ENCODE measurements around the gene PCBP3.

The PCBP3 gene

GRCh38 chr21:45835301-45836267 lies 192.1 kb downstream of the PCBP3 start:
- Histone ChIP-seq H3K4me1 (peaks cover 12 to 74% (median 53%) of the 10 kb centered on the region in 10 experiments), H3K9me3 (replicated peaks in 1 of 11) (peaks cover 28 to 49% (median 40%) of the 10 kb centered on the region in 11 experiments), H4K20me1 (peaks cover 0 to 44% (median 0%) of the 10 kb centered on the region in 11 experiments; a peak in 6 of 22 replicates), H3K36me3 (peaks cover 0 to 35% (median 19%) of the 10 kb centered on the region in 11 experiments; a peak in 17 of 22 replicates), H3K27me3 (no peaks in the 10 kb centered on the region), H3K27ac (peak overlapping the region in 9 of 11 experiments; percentile 9 to 85 (median 42); a peak in 13 of 22 replicates), H3K4me3 (no peak overlapping the region), H3K4me2 (peak overlapping the region; percentile 44 to 80 (median 66)), H3K9ac (peak overlapping the region in 8 of 11 experiments; percentile 5 to 63 (median 40); a peak in 11 of 22 replicates)
- no peak for TF ChIP-seq Cebpa-rat (IDR thresholded peaks at IDR 0.05)

DNA sequence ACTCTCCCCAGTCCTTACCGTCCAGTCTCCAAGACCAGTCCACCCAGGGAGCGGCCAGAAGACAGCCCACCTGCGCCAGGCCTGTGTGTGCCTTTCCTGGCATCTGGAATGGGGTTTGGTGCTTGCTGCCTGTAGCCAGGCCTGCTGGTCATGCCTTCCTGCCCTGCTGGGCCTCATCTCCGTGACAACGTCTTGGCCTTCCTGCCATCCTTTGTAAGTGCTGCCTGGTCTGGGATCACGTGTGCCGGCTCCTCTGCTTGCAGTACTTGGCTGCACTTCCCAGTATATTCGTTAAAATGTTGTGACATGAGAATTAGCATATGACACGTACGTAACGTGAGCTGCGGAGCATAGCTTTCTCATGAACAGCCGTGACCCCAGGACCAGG lies 192.7 kb downstream of the PCBP3 start:
- H3K9ac ChIP-seq, result peak overlapping the region in 4 of 11 experiments; percentile 9 to 56 (median 40); a peak in 5 of 22 replicates
- no peak for TF ChIP-seq Cebpa-rat (IDR thresholded peaks at IDR 0.05)
- H4K20me1 ChIP-seq, result peaks cover 0 to 44% (median 0%) of the 10 kb centered on the region in 11 experiments; a peak in 6 of 22 replicates
- peak overlapping the region; percentile 44 to 80 (median 66); a peak in 20 of 22 replicates for H3K4me2 ChIP-seq
- peaks cover 12 to 69% (median 50%) of the 10 kb centered on the region in 10 experiments for H3K4me1 ChIP-seq
- H3K36me3 ChIP-seq, result peaks cover 4 to 40% (median 24%) of the 10 kb centered on the region in 11 experiments; a peak in 17 of 22 replicates
- H3K27me3 ChIP-seq, result no peaks in the 10 kb centered on the region
- H3K4me3 ChIP-seq, result no peak overlapping the region
- peaks cover 35 to 50% (median 46%) of the 10 kb centered on the region in 11 experiments for H3K9me3 ChIP-seq (replicated peaks in 1 of 11)
- H3K27ac ChIP-seq, result peak overlapping the region in 7 of 11 experiments; percentile 24 to 85 (median 57); a peak in 11 of 22 replicates

DNA sequence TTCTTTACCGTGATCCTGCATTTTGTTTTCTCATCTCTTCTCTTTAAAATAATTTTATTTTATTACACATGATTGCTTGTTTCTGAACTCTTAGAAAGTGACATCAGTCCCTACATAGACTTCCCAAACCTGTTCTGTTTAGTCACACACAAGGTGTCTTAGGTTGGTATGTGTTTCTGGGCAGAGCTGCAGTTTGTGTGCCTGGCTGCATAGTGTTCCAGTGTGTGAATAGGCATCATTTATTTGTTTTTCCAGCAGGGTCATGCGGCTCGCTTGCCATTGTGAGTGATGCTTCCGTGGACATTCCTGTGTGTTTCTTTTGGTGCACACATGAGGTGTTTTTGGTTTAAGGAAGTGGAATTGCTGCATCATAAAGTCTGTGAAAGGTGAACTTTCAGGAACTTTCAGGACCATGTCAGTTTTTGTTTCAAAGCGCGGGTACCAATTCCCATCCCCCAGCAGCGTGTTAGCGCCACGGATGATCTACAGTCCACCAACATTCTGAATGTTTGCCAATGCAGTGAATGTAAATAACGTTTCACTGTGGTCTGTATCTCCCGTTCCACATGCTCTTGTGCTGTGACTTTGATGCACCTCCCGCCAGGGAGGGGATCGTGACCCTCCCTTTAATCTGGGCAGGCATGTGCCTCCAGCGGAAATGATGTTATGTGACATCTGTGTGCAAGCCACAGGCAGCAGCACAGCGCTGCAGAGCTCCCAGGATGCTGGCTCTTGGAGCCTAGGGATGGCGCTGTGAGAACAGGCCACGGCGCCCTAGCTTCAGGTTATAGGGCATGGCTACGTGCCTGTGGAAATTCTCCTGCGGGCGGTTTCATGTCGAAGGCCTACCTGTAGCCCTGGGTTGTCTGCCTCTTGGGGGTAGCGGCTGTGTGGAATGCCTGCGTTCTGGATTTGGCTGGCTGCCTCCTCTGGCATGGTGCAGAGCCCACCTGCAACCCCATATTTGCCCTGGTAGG lies 193.5 kb downstream of the PCBP3 start:
- H3K4me3 ChIP-seq, result no peak overlapping the region
- peak overlapping the region in 9 of 11 experiments; percentile 19 to 80 (median 56); a peak in 16 of 22 replicates for H3K4me2 ChIP-seq
- TF ChIP-seq Cebpa-rat (IDR thresholded peaks at IDR 0.05), result no peak
- peaks cover 34 to 50% (median 46%) of the 10 kb centered on the region in 11 experiments for H3K9me3 ChIP-seq (replicated peaks in 1 of 11)
- no peak overlapping the region for H3K9ac ChIP-seq
- peaks cover 4 to 35% (median 21%) of the 10 kb centered on the region in 11 experiments; a peak in 17 of 22 replicates for H3K36me3 ChIP-seq
- H4K20me1 ChIP-seq, result peaks cover 0 to 48% (median 0%) of the 10 kb centered on the region in 11 experiments; a peak in 6 of 22 replicates
- peaks cover 12 to 62% (median 47%) of the 10 kb centered on the region in 10 experiments for H3K4me1 ChIP-seq
- H3K27ac ChIP-seq, result 0 out of 22 replicates have a peak overlapping the region, but pooled peaks of 1 of the 11 experiments have one; percentile 1
- no peaks in the 10 kb centered on the region for H3K27me3 ChIP-seq

GRCh38 chr21:45837936-45838335 lies 194.4 kb downstream of the PCBP3 start:
- H3K36me3 ChIP-seq, result peaks cover 2 to 29% (median 19%) of the 10 kb centered on the region in 11 experiments; a peak in 16 of 22 replicates
- peaks cover 12 to 54% (median 44%) of the 10 kb centered on the region in 10 experiments for H3K4me1 ChIP-seq
- H3K9me3 ChIP-seq (replicated peaks in 1 of 11), result peaks cover 24 to 41% (median 36%) of the 10 kb centered on the region in 11 experiments
- H3K27ac ChIP-seq, result no peak overlapping the region
- H3K9ac ChIP-seq, result no peak overlapping the region
- H3K4me2 ChIP-seq, result peak overlapping the region in 7 of 11 experiments; percentile 40 to 73 (median 56); a peak in 7 of 22 replicates
- no peak for TF ChIP-seq Cebpa-rat (IDR thresholded peaks at IDR 0.05)
- H3K4me3 ChIP-seq, result no peak overlapping the region
- peaks cover 0 to 55% (median 0%) of the 10 kb centered on the region in 11 experiments; a peak in 6 of 22 replicates for H4K20me1 ChIP-seq
- H3K27me3 ChIP-seq, result no peaks in the 10 kb centered on the region

DNA sequence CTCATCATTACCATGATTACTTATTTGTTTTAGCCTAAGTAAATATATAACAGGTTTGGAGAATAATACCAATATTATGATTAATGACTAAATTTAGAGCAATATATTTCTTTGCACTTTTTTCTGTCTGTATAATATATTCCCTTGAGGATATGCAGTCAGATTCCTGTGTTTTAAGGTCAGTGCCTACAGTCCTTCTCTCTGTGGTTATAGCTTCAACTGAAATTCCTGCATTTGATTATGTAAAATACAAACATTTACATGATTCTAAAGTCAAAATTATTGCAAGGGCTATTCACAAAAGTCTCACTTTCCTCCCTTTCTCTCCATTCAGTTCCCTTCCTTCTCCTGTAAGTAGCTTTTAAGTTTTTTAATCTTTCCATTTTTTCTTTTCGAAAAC lies 195.1 kb downstream of the PCBP3 start:
- peaks cover 12 to 48% (median 41%) of the 10 kb centered on the region in 10 experiments for H3K4me1 ChIP-seq
- peaks cover 0 to 22% (median 12%) of the 10 kb centered on the region in 11 experiments; a peak in 15 of 22 replicates for H3K36me3 ChIP-seq
- peaks cover 0 to 52% (median 0%) of the 10 kb centered on the region in 11 experiments; a peak in 6 of 22 replicates for H4K20me1 ChIP-seq
- H3K27me3 ChIP-seq, result no peaks in the 10 kb centered on the region
- no peak overlapping the region for H3K4me2 ChIP-seq
- no peak overlapping the region for H3K27ac ChIP-seq
- no peak overlapping the region for H3K4me3 ChIP-seq
- TF ChIP-seq Cebpa-rat (IDR thresholded peaks at IDR 0.05), result no peak
- H3K9ac ChIP-seq, result no peak overlapping the region
- peaks cover 22 to 34% (median 29%) of the 10 kb centered on the region in 11 experiments for H3K9me3 ChIP-seq (replicated peaks in 1 of 11)

GRCh38 chr21:45839274-45839673 lies 195.7 kb downstream of the PCBP3 start:
- Histone ChIP-seq H3K4me2 (no peak overlapping the region), H3K27me3 (no peaks in the 10 kb centered on the region), H3K9ac (no peak overlapping the region), H3K36me3 (peaks cover 0 to 15% (median 12%) of the 10 kb centered on the region in 11 experiments; a peak in 15 of 22 replicates), H3K9me3 (replicated peaks in 1 of 11) (peaks cover 20 to 29% (median 26%) of the 10 kb centered on the region in 11 experiments), H3K4me3 (no peak overlapping the region), H4K20me1 (peaks cover 0 to 51% (median 0%) of the 10 kb centered on the region in 11 experiments; a peak in 6 of 22 replicates), H3K27ac (no peak overlapping the region), H3K4me1 (peaks cover 12 to 51% (median 38%) of the 10 kb centered on the region in 10 experiments)
- no peak for TF ChIP-seq Cebpa-rat (IDR thresholded peaks at IDR 0.05)

- Histone ChIP-seq H3K9me3 (replicated peaks in 1 of 11) (peaks cover 20 to 29% (median 26%) of the 10 kb centered on the region in 11 experiments), H4K20me1 (peaks cover 0 to 50% (median 6%) of the 10 kb centered on the region in 11 experiments; a peak in 8 of 22 replicates), H3K4me3 (no peak overlapping the region), H3K9ac (no peak overlapping the region), H3K36me3 (peaks cover 0 to 17% (median 12%) of the 10 kb centered on the region in 11 experiments; a peak in 15 of 22 replicates), H3K4me2 (no peak overlapping the region), H3K4me1 (peaks cover 3 to 51% (median 35%) of the 10 kb centered on the region in 10 experiments; a peak in 19 of 20 replicates), H3K27me3 (no peaks in the 10 kb centered on the region), H3K27ac (no peak overlapping the region)
- no peak for TF ChIP-seq Cebpa-rat (IDR thresholded peaks at IDR 0.05)
These were observed 197.5 kb downstream of the PCBP3 start for GRCh38 chr21:45841033-45841432.
